NCI-H345 treated with DMSO at 0.1 percent for 48 hours (cell line): Measurements from ENCODE around the gene RSPH6A.
"Not testable (repeated sequence)": the region's sequence is repeated elsewhere in the genome, so short reads cannot be mapped to it uniquely, and the experiment has no call there.

Experiments
- DNase-seq: peaks from one replicate; lab custom pipeline; 2025; ENCODE audit not compliant: unreplicated experiment; lab: John Stamatoyannopoulos, UW

RSPH6A gene

GRCh38 chr19:45804140-45804958 is 10.8 kb downstream of the RSPH6A start:
- no peak for DNase-seq

DNA sequence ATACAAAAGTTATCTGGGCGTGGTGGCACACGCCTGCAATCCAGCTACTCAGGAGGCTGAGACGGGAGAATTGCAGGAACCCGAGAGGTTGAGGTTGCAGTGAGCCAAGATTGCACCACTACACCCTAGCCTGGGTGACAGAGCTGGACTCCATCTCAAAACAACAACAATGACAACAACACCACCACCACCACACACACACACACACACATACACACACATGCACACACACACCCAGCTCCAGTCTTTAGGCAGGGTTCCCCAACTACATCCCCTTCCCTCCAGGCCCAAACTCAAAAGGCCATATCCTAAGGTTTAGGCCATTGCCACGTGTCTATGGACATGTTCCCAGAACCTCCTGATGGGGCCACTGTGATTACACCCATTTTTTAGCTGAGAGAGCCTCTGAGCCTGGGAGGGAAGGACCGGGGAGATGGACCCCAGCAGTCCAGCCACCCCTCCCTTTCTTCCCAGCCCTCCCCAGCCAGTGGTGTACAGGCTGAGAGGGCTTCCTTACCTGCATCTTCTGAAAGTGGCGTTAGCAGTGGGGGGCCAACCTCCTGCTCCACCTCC is 13.4 kb downstream of the RSPH6A start:
- DNase-seq, result no peak

- DNase-seq, result no peak
Measured at GRCh38 chr19:45800070-45800553, 15.0 kb downstream of the RSPH6A start.

- not testable (repeated sequence) for DNase-seq
Measured at GRCh38 chr19:45799541-45799940, 15.6 kb downstream of the RSPH6A start.

DNA sequence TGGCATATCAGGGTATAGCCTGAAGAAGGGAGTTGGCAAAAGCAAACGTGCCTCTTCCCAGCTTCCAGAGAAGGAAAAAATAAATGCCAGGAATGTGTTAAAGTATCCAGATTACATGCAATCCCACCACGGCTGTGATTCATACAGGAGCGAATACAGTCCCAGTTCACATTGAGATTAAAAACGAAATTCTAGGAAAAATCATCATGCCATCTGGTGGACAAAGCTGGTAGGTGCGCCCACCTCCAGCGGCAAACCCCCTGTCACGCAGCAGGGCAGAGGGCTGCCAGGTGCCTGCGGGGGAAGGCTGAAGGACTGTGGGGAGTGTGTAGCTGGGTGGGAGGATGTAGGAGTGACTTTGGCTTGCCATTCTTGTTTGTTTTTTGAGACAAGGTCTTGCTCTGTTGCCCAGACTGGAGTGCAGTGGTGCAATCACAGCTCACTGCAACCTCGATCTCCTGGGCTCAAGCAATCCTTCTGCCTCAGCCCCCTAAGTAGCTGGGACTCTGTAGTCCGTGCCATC is 16.1 kb downstream of the RSPH6A start:
- peak; percentile 42 for DNase-seq

GRCh38 chr19:45794627-45795026 is 20.5 kb downstream of the RSPH6A start:
- no peak for DNase-seq

DNA sequence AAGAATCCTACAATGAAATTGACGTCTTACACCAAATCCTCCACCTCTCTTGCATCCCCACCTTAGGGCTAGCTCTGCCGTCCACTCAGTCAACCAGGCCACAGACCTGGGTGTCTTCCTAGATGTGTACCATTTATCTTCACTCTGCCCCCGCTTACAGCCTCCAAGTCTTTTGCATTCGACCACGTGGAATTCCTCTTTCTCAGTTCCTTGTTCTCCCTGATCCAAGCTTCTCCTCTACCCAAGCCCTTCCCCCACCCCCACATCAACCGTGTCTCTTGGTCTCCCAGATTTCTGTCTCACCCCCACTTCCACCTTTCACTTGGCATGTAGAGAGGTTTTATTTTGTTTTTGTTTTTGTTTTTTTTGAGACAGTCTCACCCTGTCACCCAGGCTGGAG is 21.2 kb downstream of the RSPH6A start:
- DNase-seq, result no peak

DNA sequence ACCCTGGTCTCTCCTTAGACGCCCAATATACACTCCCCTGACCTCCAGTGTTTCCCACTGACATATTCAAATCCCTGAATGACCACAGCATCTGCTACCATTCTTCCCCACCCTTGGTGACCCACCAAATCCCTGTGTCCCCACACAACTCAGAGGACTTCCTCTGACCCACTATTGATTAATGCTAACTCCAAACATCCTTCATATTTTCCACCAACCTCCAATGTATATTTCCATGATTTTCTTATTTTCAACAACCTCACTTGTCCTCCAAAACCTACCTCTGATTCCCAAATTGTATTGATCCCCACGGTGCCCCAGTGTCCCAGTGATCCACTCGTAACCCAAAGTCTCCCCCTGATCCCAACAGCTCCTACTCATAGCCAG is 21.9 kb downstream of the RSPH6A start:
- no peak for DNase-seq

- peak; percentile 86 for DNase-seq
Measured at GRCh38 chr19:45792470-45793177, 22.5 kb downstream of the RSPH6A start, which contains the start of gene DMWD. DMWD (minus strand) TSS chr19:45792845; CDS start chr19:45792756, 89 bp downstream.

DNA sequence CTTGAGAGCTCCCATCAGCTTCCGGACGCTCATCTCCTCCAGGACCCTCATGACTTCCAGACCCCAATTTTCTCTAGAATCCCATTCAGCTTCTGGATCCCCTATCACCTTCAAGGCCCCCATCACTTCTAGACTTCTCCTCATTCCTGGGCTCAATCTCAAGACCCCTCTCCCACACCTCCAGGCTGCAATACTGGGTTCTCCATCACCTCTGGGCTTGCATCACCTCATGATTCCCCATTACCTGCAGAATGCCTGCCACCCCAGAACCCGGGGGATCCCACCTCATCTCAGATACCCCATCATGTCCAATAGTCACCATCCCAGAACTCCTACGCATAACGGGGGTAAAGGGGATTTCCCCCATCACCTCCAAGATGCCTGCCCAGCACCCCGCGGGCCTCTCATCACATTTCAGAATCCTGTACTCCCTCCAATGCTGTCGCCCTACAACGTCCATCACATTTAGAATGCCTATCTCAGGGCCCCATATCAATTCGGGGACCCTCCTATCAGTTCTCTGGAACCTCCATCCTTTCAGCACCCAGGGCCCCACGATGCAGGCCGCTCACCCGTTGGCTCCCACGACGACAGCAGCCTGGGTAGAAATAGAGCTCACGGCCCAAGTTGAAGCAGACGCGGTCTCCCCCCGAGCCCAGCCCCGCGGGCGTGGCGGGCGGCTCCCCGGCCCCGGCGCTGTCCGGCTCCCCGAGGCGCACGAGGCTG is 23.2 kb downstream of the RSPH6A start:
- no peak for DNase-seq

GRCh38 chr19:45790942-45791341 is 24.2 kb downstream of the RSPH6A start:
- no peak for DNase-seq

DNA sequence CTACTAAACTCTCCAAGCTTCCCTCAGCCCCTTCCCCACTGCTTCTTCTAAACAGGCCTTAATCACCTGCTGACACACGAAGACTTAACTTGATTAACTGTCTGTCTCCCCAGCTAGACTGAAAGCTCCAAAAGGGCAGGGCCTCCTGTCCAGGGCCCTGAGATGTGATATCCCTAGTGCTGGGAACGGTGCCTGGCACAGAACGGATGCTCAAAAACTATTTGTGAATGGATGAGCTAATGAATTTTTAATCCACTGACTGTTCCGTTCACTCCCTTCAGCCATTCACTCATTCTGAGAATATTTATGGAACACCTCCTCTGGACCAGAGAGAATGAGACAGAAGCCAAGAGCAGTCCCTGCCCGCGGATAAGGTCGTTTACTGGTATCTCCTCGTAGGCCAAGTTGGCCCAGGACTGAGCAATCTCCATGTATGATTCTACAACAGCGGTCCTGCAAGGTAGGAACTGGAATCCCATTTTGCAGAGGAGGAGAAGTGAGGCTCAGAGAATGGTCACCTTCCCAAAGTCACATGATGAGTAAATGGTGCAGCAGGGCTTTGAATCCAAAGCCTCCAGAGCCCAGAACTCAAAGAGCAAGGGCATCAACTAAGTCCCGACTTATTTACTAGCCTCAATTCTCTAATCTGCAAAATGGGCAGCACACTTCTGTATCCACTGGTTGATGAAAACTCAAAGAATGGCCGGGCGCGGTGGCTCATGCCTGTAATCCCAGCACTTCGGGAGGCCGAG is 25.9 kb downstream of the RSPH6A start:
- no peak for DNase-seq

DNA sequence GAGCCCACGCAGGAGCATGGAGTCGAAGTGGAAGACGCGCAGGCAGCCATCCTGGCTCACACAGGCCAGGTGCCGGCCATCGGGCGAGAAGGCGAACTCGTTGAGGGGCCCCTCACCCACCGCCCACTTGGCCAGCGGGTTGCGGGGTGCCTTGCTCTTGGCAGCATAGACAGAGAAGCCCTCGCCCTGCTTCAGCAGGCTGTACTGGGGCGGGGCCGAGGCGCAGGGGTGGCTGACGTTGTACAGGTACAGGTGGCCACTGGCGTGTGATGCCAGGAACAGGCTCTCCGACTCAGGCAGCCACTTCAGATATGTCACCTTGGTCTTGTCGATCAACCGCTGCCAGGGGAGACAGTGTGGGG is 28.6 kb downstream of the RSPH6A start:
- DNase-seq, result no peak

GRCh38 chr19:45785781-45786532 is 29.2 kb downstream of the RSPH6A start:
- DNase-seq, result no peak

- no peak for DNase-seq
Measured at GRCh38 chr19:45785097-45785496, 30.0 kb downstream of the RSPH6A start.

DNA sequence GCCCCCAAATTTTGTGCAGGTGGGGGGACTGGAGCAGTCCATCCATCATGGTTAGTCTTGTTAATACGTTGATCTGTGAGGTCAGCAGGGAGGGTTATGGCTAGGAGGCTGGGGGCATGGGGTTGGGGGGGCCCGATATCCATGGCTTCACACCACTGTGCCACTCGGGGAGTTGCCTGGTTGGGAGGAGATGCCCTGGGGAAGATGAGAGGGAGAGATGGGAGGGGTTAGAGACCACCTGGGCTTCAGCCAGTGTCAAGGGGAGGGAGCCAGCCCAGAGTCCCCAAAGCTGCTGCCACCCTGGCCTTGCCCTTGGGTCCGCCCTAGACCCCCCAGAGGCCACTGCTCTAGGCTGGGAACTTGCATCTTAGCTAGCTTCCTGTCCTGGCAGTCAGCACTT is 31.0 kb downstream of the RSPH6A start:
- no peak for DNase-seq

GRCh38 chr19:45782820-45783785 is 32.0 kb downstream of the RSPH6A start:
- DNase-seq, result no peak

DNA sequence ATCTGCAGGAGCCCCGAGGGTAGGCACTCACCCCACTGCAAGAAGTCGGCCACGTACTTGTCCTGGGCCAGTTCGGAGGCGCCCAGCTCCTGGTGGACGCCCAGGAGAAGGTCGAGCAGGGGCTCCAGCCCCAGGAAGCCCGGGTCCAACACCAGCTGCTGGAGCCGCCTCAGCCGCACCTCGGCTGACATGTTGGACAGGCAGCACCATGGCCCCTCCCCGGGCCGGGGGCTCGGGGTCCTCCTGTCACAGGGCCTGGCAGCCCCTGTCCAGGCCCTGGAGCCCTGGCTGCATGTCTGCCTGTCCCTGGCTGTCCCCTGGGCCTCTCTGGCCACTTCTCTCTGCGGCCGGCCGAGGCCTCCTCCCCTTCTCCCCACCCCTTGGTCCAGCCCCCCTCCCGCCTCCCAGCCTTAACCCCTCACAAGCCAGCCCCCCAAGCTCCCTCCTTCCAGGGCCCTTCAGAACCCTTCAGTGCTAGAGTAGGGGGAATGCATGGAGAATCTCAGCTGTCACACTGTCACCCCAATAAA is 32.9 kb downstream of the RSPH6A start, which contains the start of gene DMPK:
TSS of gene DMPK (minus strand) at position 329 of the 530 bp plus-strand sequence. CDS start at position 191, 138 bp downstream.
- no peak for DNase-seq
